ENCODE data around the gene CST3. TPM values are rescaled to one million over a fixed set of nuclear protein-coding genes. Genes with fewer than 3 reads are reported as not detected.

The CST3 gene
- total and polyA plus RNA-seq, 11 donors: 240 to 1,194 (median 611) TPM

DNA sequence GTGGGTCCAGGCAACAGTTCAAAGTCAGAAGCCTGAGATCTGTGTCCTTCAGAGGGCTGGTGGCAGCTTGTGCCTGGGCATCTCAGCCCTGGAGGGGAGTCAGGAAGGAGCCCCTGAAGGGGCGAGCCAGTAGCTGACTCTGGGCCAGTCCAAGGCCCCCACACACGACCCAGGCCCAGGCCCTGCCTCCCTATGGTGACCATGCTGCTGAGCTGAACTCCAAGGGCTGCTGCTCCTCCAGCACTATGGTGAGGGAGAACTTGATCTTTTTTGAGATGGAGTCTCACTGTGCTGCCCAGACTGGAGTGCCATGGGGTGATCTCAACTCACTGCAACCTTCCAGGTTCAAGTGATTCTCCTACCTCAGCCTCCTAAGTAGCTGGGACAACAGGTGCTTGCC lies 15.2 kb upstream of the CST3 start:
- 68 to 94% (median 76%) methylated on average over 2 of the region's 2 CpGs for WGBS, 4 donors

GRCh38 chr20:23652371-23652770 lies 14.6 kb upstream of the CST3 start:
- ATAC-seq: no peak
- intact Hi-C loops (cut with DNase I): no loop called here
- Histone ChIP-seq H3K4me3 (no peak overlapping the region), H3K9me3 (peaks cover 0 to 4% (median 0%) of the 10 kb centered on the region in 12 donors), H3K36me3 (no peaks in the 10 kb centered on the region), H3K27me3 (peaks cover 0 to 7% (median 0%) of the 10 kb centered on the region in 9 donors), H3K4me1 (peaks cover 0 to 39% (median 25%) of the 10 kb centered on the region in 12 donors), H3K27ac (no peak overlapping the region)
- DNase-seq: no peak
- TF ChIP-seq POLR2A (IDR thresholded peaks at IDR 0.05) (no peak), CTCF (IDR thresholded peaks at IDR 0.05) (no peak)

More for the DNA sequence above, 15.2 kb upstream of the CST3 start:
- Histone ChIP-seq H3K4me3 (no peak overlapping the region), H3K27ac (peak overlapping the region in 2 of 12 donors; percentile 9 to 81), H3K9me3 (peaks cover 0 to 4% (median 0%) of the 10 kb centered on the region in 12 donors), H3K27me3 (peaks cover 0 to 7% (median 0%) of the 10 kb centered on the region in 9 donors), H3K4me1 (peaks cover 0 to 38% (median 25%) of the 10 kb centered on the region in 12 donors), H3K36me3 (no peaks in the 10 kb centered on the region)
- TF ChIP-seq POLR2A (IDR thresholded peaks at IDR 0.05) (no peak), CTCF (IDR thresholded peaks at IDR 0.05) (no peak)
- ATAC-seq: no peak
- DNase-seq: no peak
- intact Hi-C loops (cut with DNase I): no loop called here

GRCh38 chr20:23651117-23651516 lies 13.4 kb upstream of the CST3 start:
- Histone ChIP-seq H3K36me3 (no peaks in the 10 kb centered on the region), H3K9me3 (peaks cover 0 to 4% (median 0%) of the 10 kb centered on the region in 12 donors), H3K27me3 (peaks cover 0 to 7% (median 0%) of the 10 kb centered on the region in 9 donors), H3K4me3 (no peak overlapping the region), H3K4me1 (peaks cover 0 to 42% (median 21%) of the 10 kb centered on the region in 12 donors), H3K27ac (no peak overlapping the region)
- ATAC-seq: no peak
- 88 to 95% (median 92%) methylated on average over 2 of the region's 2 CpGs for WGBS, 4 donors
- no peak for DNase-seq
- no peak for TF ChIP-seq POLR2A (IDR thresholded peaks at IDR 0.05)
- TF ChIP-seq CTCF (IDR thresholded peaks at IDR 0.05): no peak
- intact Hi-C loops (cut with DNase I): no loop called here

DNA sequence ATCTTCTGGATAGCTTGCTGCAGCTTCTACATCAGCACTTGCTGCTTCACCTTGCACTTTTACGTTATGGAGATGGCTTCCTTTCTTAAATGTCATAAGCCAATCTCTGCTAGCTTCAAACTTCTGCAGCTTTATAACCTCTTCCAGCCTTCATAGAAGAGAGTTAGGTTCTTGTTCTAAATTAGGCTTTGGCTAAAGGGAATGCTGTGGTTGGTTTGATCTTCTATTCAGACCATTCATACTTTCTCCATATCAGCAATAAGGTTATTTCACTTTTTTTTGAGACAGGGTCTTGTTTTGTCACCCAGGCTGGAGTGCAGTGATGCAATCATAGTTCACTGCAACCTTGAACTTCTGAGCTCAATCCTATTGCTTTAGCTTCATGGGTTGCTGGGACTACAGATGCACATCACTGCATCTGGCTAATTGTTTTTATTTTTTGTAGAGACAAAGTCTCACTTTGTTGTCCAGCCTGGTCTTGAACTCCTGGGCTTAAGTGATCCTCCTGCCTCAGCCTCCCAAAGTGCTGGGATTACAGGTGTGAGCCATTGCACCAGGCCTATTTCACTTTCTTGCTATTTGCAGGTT lies 12.2 kb upstream of the CST3 start:
- TF ChIP-seq CTCF (IDR thresholded peaks at IDR 0.05) (no peak), POLR2A (IDR thresholded peaks at IDR 0.05) (no peak)
- no peak overlapping the region for H3K27ac ChIP-seq
- no peak for ATAC-seq
- peaks cover 0 to 7% (median 0%) of the 10 kb centered on the region in 9 donors for H3K27me3 ChIP-seq
- WGBS, 4 donors: 76 to 92% (median 89%) methylated on average over 1 of the region's 1 CpG
- no peak overlapping the region for H3K4me3 ChIP-seq
- H3K36me3 ChIP-seq: no peaks in the 10 kb centered on the region
- H3K9me3 ChIP-seq: peaks cover 0 to 4% (median 0%) of the 10 kb centered on the region in 12 donors
- intact Hi-C loops (cut with DNase I): no loop called here
- H3K4me1 ChIP-seq: peaks cover 0 to 35% (median 11%) of the 10 kb centered on the region in 12 donors
- no peak for DNase-seq

All from heart left ventricle (tissue), 16 donors.